22Rv1 (cell line): ENCODE results near the gene BSND.

ENCODE experiments used
- ZFX ChIP-seq: fragments of 450-650 bp; IDR thresholded peaks from 2 replicates; pipeline ENCODE4 v1.6.1; 2017; ENCODE audit warnings: antibody characterized with exemption, borderline replicate concordance
- TF ChIP-seq, protein P1 (sequence below): fragments of 450-650 bp; IDR thresholded peaks from 2 replicates; pipeline ENCODE4 v1.5.1; 2017; ENCODE audit warnings: mild to moderate bottlenecking

DNA sequence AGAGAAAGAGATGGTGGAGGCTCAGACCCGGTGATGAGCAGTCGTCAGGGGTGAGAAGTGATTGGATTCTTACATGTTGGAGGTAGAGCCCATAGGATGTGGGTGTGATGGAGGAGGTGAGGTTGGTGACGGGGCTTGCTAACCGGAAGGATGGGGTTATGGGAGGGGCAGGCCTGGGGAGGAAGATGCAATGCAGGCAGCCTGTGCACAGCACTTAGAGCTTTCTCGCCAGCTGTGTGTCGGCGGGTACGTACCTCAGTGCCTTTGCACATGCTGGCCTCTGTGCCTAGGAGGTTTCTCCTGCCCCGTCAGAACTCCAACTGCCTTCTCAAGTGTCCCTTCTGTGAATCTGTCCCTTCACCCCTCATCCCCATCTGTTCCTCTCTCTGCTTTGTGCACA, 2.9 kb upstream of the BSND start:
- TF ChIP-seq, protein P1, sequence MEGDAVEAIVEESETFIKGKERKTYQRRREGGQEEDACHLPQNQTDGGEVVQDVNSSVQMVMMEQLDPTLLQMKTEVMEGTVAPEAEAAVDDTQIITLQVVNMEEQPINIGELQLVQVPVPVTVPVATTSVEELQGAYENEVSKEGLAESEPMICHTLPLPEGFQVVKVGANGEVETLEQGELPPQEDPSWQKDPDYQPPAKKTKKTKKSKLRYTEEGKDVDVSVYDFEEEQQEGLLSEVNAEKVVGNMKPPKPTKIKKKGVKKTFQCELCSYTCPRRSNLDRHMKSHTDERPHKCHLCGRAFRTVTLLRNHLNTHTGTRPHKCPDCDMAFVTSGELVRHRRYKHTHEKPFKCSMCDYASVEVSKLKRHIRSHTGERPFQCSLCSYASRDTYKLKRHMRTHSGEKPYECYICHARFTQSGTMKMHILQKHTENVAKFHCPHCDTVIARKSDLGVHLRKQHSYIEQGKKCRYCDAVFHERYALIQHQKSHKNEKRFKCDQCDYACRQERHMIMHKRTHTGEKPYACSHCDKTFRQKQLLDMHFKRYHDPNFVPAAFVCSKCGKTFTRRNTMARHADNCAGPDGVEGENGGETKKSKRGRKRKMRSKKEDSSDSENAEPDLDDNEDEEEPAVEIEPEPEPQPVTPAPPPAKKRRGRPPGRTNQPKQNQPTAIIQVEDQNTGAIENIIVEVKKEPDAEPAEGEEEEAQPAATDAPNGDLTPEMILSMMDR, result no peak
- no peak for TF ChIP-seq ZFX
